T-cell (primary cell): ENCODE measurements around the gene LRRC40. TPM values are rescaled to one million over a fixed set of nuclear protein-coding genes. Genes with fewer than 3 reads are reported as not detected.
A peak's percentile ranks its signal among the peaks of the same experiment; 100 is the strongest.

Source experiments
- ATAC-seq, 4 experiments: fragments of 200-7000 bp in 3 of 4; fragments of 150-1000 bp in 1 of 4; cut with Tn5 transposase; replicated peaks in 1 of 4; 1 replicate in 3 of 4; 2 replicates in 1 of 4; pipeline ENCODE4 v1.10.0; 2021; ENCODE audit warnings: moderate library complexity in 3 of 4, mild to moderate bottlenecking in 2 of 4, moderate number of reproducible peaks in 1 of 4
- CTCF ChIA-PET, 2 donors: fragments of 300-600 bp; sonication (Branson Sonifier 250); formaldehyde crosslinking; loops; one replicate each; lab custom pipeline; 2022; ENCODE audit warnings: antibody characterized with exemption in 2 of 2; lab: Charles Lee
- POLR2A ChIA-PET, 2 donors: fragments of 300-600 bp; sonication (Branson Sonifier 250); formaldehyde crosslinking; loops; one replicate each; lab custom pipeline; 2022; ENCODE audit warnings: antibody characterized with exemption in 2 of 2; lab: Charles Lee
- DNase-seq, 35 experiments: peaks; one replicate each; pipeline versions ENCODE4 v3.0.0 to v3.0.0-alpha.2; 2013 to 2023
- H3K27ac ChIP-seq: one replicate; pipeline ENCODE4 v1.5.1; 2013; ENCODE audit warnings: low read length
- H3K27me3 ChIP-seq, 2 experiments: replicated peaks in 1 of 2; 1 replicate in 1 of 2; 2 replicates in 1 of 2; pipeline versions ENCODE4 v1.6.1 to v1.7.0; 2013; ENCODE audit warnings: low read length in 1 of 2, mixed read lengths in 1 of 2; ENCODE audit not compliant: control insufficient read depth in 2 of 2, insufficient read depth in 2 of 2; ENCODE audit errors: extremely low read depth in 1 of 2
- H3K36me3 ChIP-seq, 2 donors: 1 replicate in 1 of 2; 2 replicates in 1 of 2; pipeline versions ENCODE4 v1.6.1 to v1.7.0; 2013; ENCODE audit warnings: low read length in 1 of 2; ENCODE audit not compliant: control insufficient read depth in 2 of 2, insufficient read depth in 1 of 2; ENCODE audit errors: extremely low read depth in 1 of 2
- H3K4me1 ChIP-seq, 2 experiments: 1 replicate in 1 of 2; 2 replicates in 1 of 2; pipeline versions ENCODE4 v1.6.1 to v1.7.0; 2013; ENCODE audit warnings: low read length in 2 of 2, mixed read lengths in 1 of 2; ENCODE audit not compliant: insufficient read depth in 2 of 2, control insufficient read depth in 1 of 2; ENCODE audit errors: extremely low read depth in 1 of 2
- H3K4me3 ChIP-seq, 2 donors: 1 replicate in 1 of 2; 2 replicates in 1 of 2; pipeline versions ENCODE4 v1.5.1 to v1.7.0; 2013; ENCODE audit warnings: mild to moderate bottlenecking in 2 of 2, low read length in 1 of 2, moderate library complexity in 1 of 2; ENCODE audit not compliant: control insufficient read depth in 1 of 2; ENCODE audit errors: extremely low read depth in 1 of 2
- H3K9me3 ChIP-seq: 2 replicates; pipeline ENCODE4 v1.7.0; 2013
- H3K27ac Mint-ChIP-seq, 2 donors: one replicate each; pipeline ENCODE4 v1.8.0; 2020 to 2021; ENCODE audit warnings: mild to moderate bottlenecking in 2 of 2, mixed read lengths in 2 of 2
- H3K27me3 Mint-ChIP-seq, 2 donors: one replicate each; pipeline ENCODE4 v1.8.0; 2021 to 2022; ENCODE audit warnings: mixed read lengths in 2 of 2
- H3K36me3 Mint-ChIP-seq: one replicate; pipeline ENCODE4 v1.8.0; 2021; ENCODE audit warnings: mixed read lengths
- H3K4me1 Mint-ChIP-seq, 3 donors: one replicate each; pipeline ENCODE4 v1.8.0; 2020 to 2022; ENCODE audit warnings: mixed read lengths in 3 of 3, mild to moderate bottlenecking in 1 of 3
- H3K4me3 Mint-ChIP-seq, 3 donors: one replicate each; pipeline ENCODE4 v1.8.0; 2020 to 2022; ENCODE audit warnings: mild to moderate bottlenecking in 3 of 3, mixed read lengths in 3 of 3, moderate library complexity in 3 of 3
- H3K9me3 Mint-ChIP-seq, 3 donors: one replicate each; pipeline ENCODE4 v1.8.0; 2020 to 2022; ENCODE audit warnings: mixed read lengths in 3 of 3
- WGBS: methylation state at CpG from one replicate; pipeline ENCODE4 v1.1.5; 2013; ENCODE audit warnings: missing lambda C conversion rate; ENCODE audit not compliant: insufficient coverage; 5-methylcytosine and 5-hydroxymethylcytosine counted together
- total RNA-seq, 35 experiments: library from RNA in 6 of 35; stranded (reverse) in 6 of 35; fragments of 120-200 nt in 1 of 35; gene quantifications; one replicate each; pipeline versions ENCODE4 v1.2.1 to v1.2.4 and lab custom pipeline; 2013 to 2026

LRRC40 gene
- total RNA-seq, 5 donors from 2014 or later (not counting 1 experiment from before 2014, with no cell fraction given) = 9.7 to 11.3 (median 10.8) TPM

GRCh38 chr1:70231475-70231874 is 26.1 kb upstream of the LRRC40 start:
- peaks cover 42% of the 10 kb centered on the region for H3K36me3 Mint-ChIP-seq

GRCh38 chr1:70228670-70229069 is 23.3 kb upstream of the LRRC40 start:
- Histone ChIP-seq H3K36me3 (peaks cover 0 to 78% of the 10 kb centered on the region in 2 donors), H3K27me3 (no peaks in the 10 kb centered on the region), H3K4me3 (no peak overlapping the region), H3K4me1 (peaks cover 2 to 12% of the 10 kb centered on the region in 2 experiments), H3K9me3 (no peaks in the 10 kb centered on the region), H3K27ac (no peak overlapping the region)
- ATAC-seq (no peak), DNase-seq (no peak)
- ChIA-PET CTCF (interaction anchor here (0.6 to 0.9 kb wide), 3 partner anchors 23 to 38 kb away, joined by 3 read pairs; no protein-coding TSS in a partner anchor), POLR2A (interaction anchor here in 1 of 2 donors (1.1 kb wide), 1 partner anchor 20 kb away, joined by 6 read pairs; no protein-coding TSS in a partner anchor)
- Mint-ChIP-seq H3K27me3 (no peaks in the 10 kb centered on the region), H3K36me3 (peaks cover 39% of the 10 kb centered on the region), H3K9me3 (no peaks in the 10 kb centered on the region), H3K4me3 (no peak overlapping the region), H3K27ac (no peak overlapping the region), H3K4me1 (peaks cover 51 to 59% (median 57%) of the 10 kb centered on the region in 3 donors)
- no CpG with 5 or more reads among the region's 2 CpGs for WGBS

More at GRCh38 chr1:70231475-70231874, 26.1 kb upstream of the LRRC40 start:
- H3K4me1 Mint-ChIP-seq = peaks cover 31 to 43% (median 39%) of the 10 kb centered on the region in 3 donors
- DNase-seq (no peak), ATAC-seq (no peak)
- no peaks in the 10 kb centered on the region for H3K27me3 Mint-ChIP-seq
- Histone ChIP-seq H3K36me3 (peaks cover 4 to 79% of the 10 kb centered on the region in 2 donors), H3K27me3 (no peaks in the 10 kb centered on the region), H3K9me3 (no peaks in the 10 kb centered on the region), H3K4me3 (no peak overlapping the region), H3K4me1 (peaks cover 2 to 6% of the 10 kb centered on the region in 2 experiments), H3K27ac (no peak overlapping the region)
- no peak overlapping the region for H3K27ac Mint-ChIP-seq
- ChIA-PET POLR2A (interaction anchor here in 1 of 2 donors (1.3 kb wide), 1 partner anchor 12 kb away, joined by 3 read pairs; no protein-coding TSS in a partner anchor), CTCF (interaction anchor here in 1 of 2 donors (0.8 kb wide), 1 partner anchor 25 kb away, joined by 3 read pairs; no protein-coding TSS in a partner anchor)
- no CpG with 5 or more reads among the region's 4 CpGs for WGBS
- no peaks in the 10 kb centered on the region for H3K9me3 Mint-ChIP-seq
- H3K4me3 Mint-ChIP-seq = no peak overlapping the region

- Histone ChIP-seq H3K36me3 (peaks cover 0 to 67% of the 10 kb centered on the region in 2 donors), H3K27ac (no peak overlapping the region)
Measured at GRCh38 chr1:70227439-70227838, 22.1 kb upstream of the LRRC40 start.

GRCh38 chr1:70224954-70225353 is 19.6 kb upstream of the LRRC40 start:
- peaks cover 67 to 71% (median 68%) of the 10 kb centered on the region in 3 donors for H3K4me1 Mint-ChIP-seq
- Histone ChIP-seq H3K27me3 (no peaks in the 10 kb centered on the region), H3K4me1 (peaks cover 10 to 29% of the 10 kb centered on the region in 2 experiments), H3K27ac (no peak overlapping the region), H3K36me3 (peaks cover 0 to 45% of the 10 kb centered on the region in 2 donors), H3K9me3 (no peaks in the 10 kb centered on the region), H3K4me3 (no peak overlapping the region)
- ChIA-PET CTCF (no interaction called here), POLR2A (no interaction called here)
- 100% methylated on average over 1 of the region's 2 CpGs for WGBS
- H3K36me3 Mint-ChIP-seq = peaks cover 21% of the 10 kb centered on the region
- DNase-seq = no peak
- no peaks in the 10 kb centered on the region for H3K9me3 Mint-ChIP-seq
- no peak for ATAC-seq
- H3K27me3 Mint-ChIP-seq = no peaks in the 10 kb centered on the region
- H3K27ac Mint-ChIP-seq = no peak overlapping the region
- H3K4me3 Mint-ChIP-seq = peak overlapping the region in 1 of 3 donors; percentile 79

More at GRCh38 chr1:70227439-70227838, 22.1 kb upstream of the LRRC40 start:
- WGBS = no CpG with 5 or more reads among the region's 1 CpG
- Histone ChIP-seq H3K4me1 (peaks cover 2 to 23% of the 10 kb centered on the region in 2 experiments), H3K27me3 (no peaks in the 10 kb centered on the region), H3K9me3 (no peaks in the 10 kb centered on the region), H3K4me3 (no peak overlapping the region)
- DNase-seq (peak in 1 of 35 experiments; percentile 17), ATAC-seq (peak; percentile 31 to 71 (median 50))
- no peaks in the 10 kb centered on the region for H3K27me3 Mint-ChIP-seq
- POLR2A ChIA-PET = interaction anchor here (0.5 to 0.6 kb wide), 2 partner anchors 12 to 73 kb away, joined by 3 to 11 read pairs; no protein-coding TSS in a partner anchor
- peak overlapping the region in 1 of 3 donors; percentile 32 for H3K4me3 Mint-ChIP-seq
- H3K4me1 Mint-ChIP-seq = peaks cover 61 to 65% (median 61%) of the 10 kb centered on the region in 3 donors
- peak overlapping the region; percentile 57 to 71 for H3K27ac Mint-ChIP-seq
- H3K36me3 Mint-ChIP-seq = peaks cover 38% of the 10 kb centered on the region
- CTCF ChIA-PET = interaction anchor here in 1 of 2 donors (0.5 kb wide), 1 partner anchor 51 kb away, joined by 3 read pairs; no protein-coding TSS in a partner anchor
- no peaks in the 10 kb centered on the region for H3K9me3 Mint-ChIP-seq

- Mint-ChIP-seq H3K9me3 (no peaks in the 10 kb centered on the region), H3K4me3 (peak overlapping the region; percentile 79 to 92 (median 88)), H3K27me3 (no peaks in the 10 kb centered on the region), H3K36me3 (peaks cover 14% of the 10 kb centered on the region), H3K4me1 (peaks cover 59 to 66% (median 64%) of the 10 kb centered on the region in 3 donors), H3K27ac (peak overlapping the region; percentile 93 to 97)
- Histone ChIP-seq H3K4me3 (no peak overlapping the region), H3K9me3 (no peaks in the 10 kb centered on the region), H3K36me3 (peaks cover 0 to 31% of the 10 kb centered on the region in 2 donors), H3K27ac (peak overlapping the region; percentile 95), H3K4me1 (peaks cover 10 to 28% of the 10 kb centered on the region in 2 experiments), H3K27me3 (no peaks in the 10 kb centered on the region)
- no peak for ATAC-seq
- ChIA-PET POLR2A (interaction anchor here in 1 of 2 donors (0.7 to 3.9 kb wide), 4 partner anchors 8 to 858 kb away, joined by 3 to 57 read pairs (median 13); partner anchors contain the start of genes LRRC40 and ZRANB2), CTCF (no interaction called here)
- DNase-seq = no peak
- WGBS = no CpG with 5 or more reads among the region's 3 CpGs
Measured at GRCh38 chr1:70222716-70223235, 17.4 kb upstream of the LRRC40 start.
